CD4-positive, alpha-beta memory T cell (primary cell): Measurements from ENCODE around the gene RPL41. TPM values are rescaled to one million over a fixed set of nuclear protein-coding genes. Genes with fewer than 3 reads are reported as not detected.
A peak's percentile ranks its signal among the peaks of the same experiment; 100 is the strongest.

Experiments
- CTCF ChIA-PET: fragments of 350-600 bp; sonication (Branson Sonifier 250); formaldehyde crosslinking; loops from one replicate; lab custom pipeline; 2021; ENCODE audit warnings: inconsistent platforms; ENCODE audit not compliant: partially characterized antibody; lab: Charles Lee
- POLR2A ChIA-PET: fragments of 350-600 bp; sonication (Branson Sonifier 250); formaldehyde crosslinking; loops from one replicate; lab custom pipeline; 2021; ENCODE audit not compliant: partially characterized antibody; lab: Charles Lee
- DNase-seq, 5 donors: peaks; one replicate each; pipeline versions ENCODE4 v3.0.0 to v3.0.0-alpha.2; 2020 to 2022; ENCODE audit warnings: mixed read lengths in 1 of 5
- H3K27ac ChIP-seq: one replicate; pipeline ENCODE4 v1.7.0; 2013; ENCODE audit warnings: low read depth, low read length
- H3K27me3 ChIP-seq: 2 replicates; pipeline ENCODE4 v1.7.0; 2013; ENCODE audit warnings: mild to moderate bottlenecking, low read length, moderate library complexity; ENCODE audit not compliant: insufficient read depth
- H3K36me3 ChIP-seq: 2 replicates; pipeline ENCODE4 v1.7.0; 2013; ENCODE audit warnings: mild to moderate bottlenecking, low read length, moderate library complexity; ENCODE audit not compliant: insufficient read depth
- H3K4me1 ChIP-seq: 2 replicates; pipeline ENCODE4 v1.7.0; 2013; ENCODE audit warnings: mild to moderate bottlenecking, low read length, moderate library complexity; ENCODE audit not compliant: insufficient read depth
- H3K4me3 ChIP-seq, 2 donors: one replicate each; pipeline ENCODE4 v1.7.0; 2013; ENCODE audit warnings: low read length in 2 of 2, mild to moderate bottlenecking in 1 of 2
- H3K9me3 ChIP-seq, 2 donors: one replicate each; pipeline ENCODE4 v1.7.0; 2013; ENCODE audit warnings: low read length in 2 of 2, control low read depth in 1 of 2; ENCODE audit not compliant: control insufficient read depth in 1 of 2
- H3K27ac Mint-ChIP-seq, 7 donors: one replicate each; pipeline ENCODE4 v1.8.0; 2020 to 2021; ENCODE audit warnings: mixed read lengths in 7 of 7, mild to moderate bottlenecking in 6 of 7, inconsistent platforms in 3 of 7, moderate library complexity in 3 of 7
- H3K27me3 Mint-ChIP-seq, 2 donors: one replicate each; pipeline ENCODE4 v1.8.0; 2020 to 2021; ENCODE audit warnings: mixed read lengths in 2 of 2
- H3K36me3 Mint-ChIP-seq, 2 donors: one replicate each; pipeline ENCODE4 v1.8.0; 2020 to 2021; ENCODE audit warnings: mixed read lengths in 2 of 2, inconsistent platforms in 1 of 2, mild to moderate bottlenecking in 1 of 2
- H3K4me1 Mint-ChIP-seq, 4 donors: one replicate each; pipeline ENCODE4 v1.8.0; 2020 to 2021; ENCODE audit warnings: mixed read lengths in 4 of 4, mild to moderate bottlenecking in 1 of 4
- H3K4me3 Mint-ChIP-seq, 8 donors: one replicate each; pipeline ENCODE4 v1.8.0; 2020 to 2021; ENCODE audit warnings: mixed read lengths in 8 of 8, mild to moderate bottlenecking in 7 of 8, moderate library complexity in 6 of 8, inconsistent platforms in 3 of 8
- H3K9me3 Mint-ChIP-seq, 8 donors: one replicate each; pipeline ENCODE4 v1.8.0; 2020 to 2021; ENCODE audit warnings: mixed read lengths in 8 of 8, mild to moderate bottlenecking in 5 of 8, inconsistent platforms in 3 of 8, moderate library complexity in 1 of 8
- intact Hi-C: fragments of 100-400 bp; cut with micrococcal nuclease; formaldehyde crosslinking; loops from one replicate; pipeline ENCODE4 v1.15.1; 2023
- polyA plus RNA-seq, 2 donors: library from polyadenylated mRNA; unstranded; fragments of 300-500 nt; fragmentation: Illumina TruSeq; gene quantifications; one replicate each; pipeline ENCODE4 v1.2.3, GENCODE V29; 2021
- total RNA-seq, 2 experiments: library from RNA; stranded (reverse); gene quantifications; one replicate each; pipeline ENCODE4 v1.2.3, GENCODE V29; 2021

RPL41 gene
- total and polyA plus RNA-seq, 4 experiments from 2014 or later: 5,438 to 8,691 (median 5,893) TPM

DNA sequence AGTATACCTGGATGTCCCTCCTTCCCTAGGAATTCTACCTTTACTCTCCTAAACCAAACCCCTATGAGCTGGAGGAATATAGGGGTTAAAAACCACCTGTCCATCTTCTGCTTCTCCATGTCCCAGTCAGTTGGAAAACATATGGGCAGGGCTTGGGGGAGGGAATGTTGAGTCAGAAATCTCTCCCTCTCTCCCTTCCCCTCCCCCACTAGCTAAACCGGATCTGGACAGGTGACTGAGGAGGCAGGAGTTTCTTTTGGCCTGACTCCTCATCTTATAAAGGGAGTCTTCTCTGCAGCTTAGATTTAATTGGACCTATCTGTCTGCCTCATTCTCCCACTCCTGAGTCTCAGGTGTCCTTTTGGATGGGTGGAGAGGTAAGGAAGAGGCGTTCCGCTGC lies 30.3 kb upstream of the RPL41 start:
- Mint-ChIP-seq H3K4me1 (peaks cover 0 to 2% (median 0%) of the 10 kb centered on the region in 4 donors), H3K4me3 (no peak overlapping the region), H3K27ac (no peak overlapping the region), H3K27me3 (peaks cover 0 to 3% of the 10 kb centered on the region in 2 donors), H3K9me3 (no peaks in the 10 kb centered on the region), H3K36me3 (no peaks in the 10 kb centered on the region)
- no peak for DNase-seq
- H3K4me3 ChIP-seq: no peak overlapping the region
- intact Hi-C loops: no loop called here
- CTCF ChIA-PET: interaction anchor here (0.6 to 3.0 kb wide), 10 partner anchors 11 to 72 kb away, joined by 3 to 23 read pairs (median 3); partner anchors contain the start of genes MYL6, PA2G4 and ZC3H10
- H3K27me3 ChIP-seq: peaks cover 6% of the 10 kb centered on the region
- peaks cover under 1% of the 10 kb centered on the region for H3K4me1 ChIP-seq
- no peaks in the 10 kb centered on the region for H3K9me3 ChIP-seq
- POLR2A ChIA-PET: interaction anchor here (0.7 to 1.8 kb wide), 3 partner anchors 17 to 18 kb away, joined by 3 to 4 read pairs (median 4); partner anchors contain the start of gene PA2G4
- H3K36me3 ChIP-seq: no peaks in the 10 kb centered on the region
- H3K27ac ChIP-seq: no peak overlapping the region

DNA sequence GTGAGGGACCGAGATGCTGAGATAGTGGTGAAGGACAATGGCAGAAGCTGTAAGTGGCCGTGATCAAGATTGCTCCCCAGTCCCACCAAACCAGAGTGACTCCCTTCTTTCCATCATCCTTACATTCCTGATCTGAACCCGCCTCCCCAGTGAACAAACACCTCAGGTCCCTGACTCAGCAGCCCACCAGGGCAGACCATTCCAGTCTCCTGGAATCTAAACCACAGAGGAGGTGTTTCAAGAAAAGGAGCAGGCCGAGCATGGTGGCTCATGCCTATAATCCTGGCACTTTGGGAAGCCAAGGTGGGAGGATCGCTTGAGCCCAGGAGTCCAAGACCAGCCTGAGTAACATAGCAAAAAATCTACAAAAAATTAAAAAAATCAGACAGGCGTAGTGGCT lies 29.8 kb upstream of the RPL41 start:
- Mint-ChIP-seq H3K9me3 (no peaks in the 10 kb centered on the region), H3K4me3 (no peak overlapping the region), H3K27me3 (peaks cover 0 to 3% of the 10 kb centered on the region in 2 donors), H3K36me3 (no peaks in the 10 kb centered on the region), H3K4me1 (no peaks in the 10 kb centered on the region), H3K27ac (no peak overlapping the region)
- Histone ChIP-seq H3K27ac (no peak overlapping the region), H3K27me3 (peaks cover 6% of the 10 kb centered on the region), H3K9me3 (no peaks in the 10 kb centered on the region), H3K36me3 (no peaks in the 10 kb centered on the region), H3K4me1 (no peaks in the 10 kb centered on the region), H3K4me3 (no peak overlapping the region)
- ChIA-PET POLR2A (interaction anchor here (0.7 to 0.9 kb wide), 2 partner anchors 16 to 17 kb away, joined by 3 to 4 read pairs; partner anchors contain the start of gene PA2G4), CTCF (interaction anchor here (0.6 to 3.0 kb wide), 5 partner anchors 15 to 39 kb away, joined by 3 to 23 read pairs (median 3); partner anchors contain the start of genes PA2G4 and ZC3H10)
- intact Hi-C loops: no loop called here
- no peak for DNase-seq

DNA sequence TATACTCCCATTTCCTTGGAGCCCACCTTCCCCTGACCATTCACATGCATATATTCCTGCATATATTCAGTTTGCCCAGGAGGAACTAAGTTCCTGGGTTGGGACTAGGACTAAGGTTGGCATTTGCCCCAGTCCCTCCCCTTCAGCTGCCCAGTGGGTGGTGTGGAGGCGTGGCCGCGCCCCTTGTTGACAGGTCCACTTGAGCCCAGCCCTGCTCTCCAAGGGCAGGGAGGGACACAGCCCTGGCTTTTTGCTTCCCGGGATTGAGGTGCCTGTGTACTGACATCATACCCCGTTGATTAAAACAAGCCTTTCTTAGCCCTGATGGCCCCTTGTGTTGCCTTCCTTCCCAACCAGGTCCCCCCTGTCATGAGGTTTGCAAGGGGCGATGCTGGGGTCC lies 29.2 kb upstream of the RPL41 start:
- H3K4me3 Mint-ChIP-seq: no peak overlapping the region
- Histone ChIP-seq H3K27ac (no peak overlapping the region), H3K27me3 (peaks cover 6% of the 10 kb centered on the region), H3K4me3 (no peak overlapping the region), H3K36me3 (no peaks in the 10 kb centered on the region), H3K9me3 (no peaks in the 10 kb centered on the region), H3K4me1 (no peaks in the 10 kb centered on the region)
- intact Hi-C loops: no loop called here
- H3K4me1 Mint-ChIP-seq: no peaks in the 10 kb centered on the region
- peak overlapping the region in 1 of 7 donors; percentile 63 for H3K27ac Mint-ChIP-seq
- peaks cover 0 to 3% of the 10 kb centered on the region in 2 donors for H3K27me3 Mint-ChIP-seq
- ChIA-PET CTCF (no interaction called here), POLR2A (no interaction called here)
- no peaks in the 10 kb centered on the region for H3K9me3 Mint-ChIP-seq
- DNase-seq: no peak
- no peaks in the 10 kb centered on the region for H3K36me3 Mint-ChIP-seq

DNA sequence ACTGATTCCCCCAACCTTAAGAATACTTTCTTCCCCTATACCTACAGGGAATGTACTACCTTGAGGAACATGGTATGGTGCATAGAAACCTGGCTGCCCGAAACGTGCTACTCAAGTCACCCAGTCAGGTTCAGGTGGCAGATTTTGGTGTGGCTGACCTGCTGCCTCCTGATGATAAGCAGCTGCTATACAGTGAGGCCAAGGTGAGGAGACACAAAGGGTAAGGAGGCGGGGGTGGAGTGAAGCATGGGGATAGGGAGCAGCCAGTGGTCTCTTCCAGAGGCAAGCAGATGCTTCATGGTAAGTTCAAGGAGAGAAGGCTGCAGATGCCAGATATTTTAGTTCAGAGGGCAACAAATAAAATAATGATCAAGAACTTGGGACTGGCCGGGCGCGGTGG lies 18.7 kb upstream of the RPL41 start:
- Histone ChIP-seq H3K27ac (no peak overlapping the region), H3K36me3 (no peaks in the 10 kb centered on the region), H3K4me3 (no peak overlapping the region), H3K9me3 (no peaks in the 10 kb centered on the region), H3K27me3 (no peaks in the 10 kb centered on the region), H3K4me1 (peaks cover 14% of the 10 kb centered on the region)
- ChIA-PET CTCF (interaction anchor here (2.2 kb wide), 1 partner anchor 12 kb away, joined by 5 read pairs; no protein-coding TSS in a partner anchor), POLR2A (no interaction called here)
- intact Hi-C loops: no loop called here
- DNase-seq: no peak
- Mint-ChIP-seq H3K27ac (peak overlapping the region in 2 of 7 donors; percentile 49 to 80), H3K36me3 (no peaks in the 10 kb centered on the region), H3K27me3 (peaks cover 3 to 4% of the 10 kb centered on the region in 2 donors), H3K4me1 (peaks cover 14 to 20% (median 14%) of the 10 kb centered on the region in 4 donors), H3K9me3 (no peaks in the 10 kb centered on the region), H3K4me3 (no peak overlapping the region)

DNA sequence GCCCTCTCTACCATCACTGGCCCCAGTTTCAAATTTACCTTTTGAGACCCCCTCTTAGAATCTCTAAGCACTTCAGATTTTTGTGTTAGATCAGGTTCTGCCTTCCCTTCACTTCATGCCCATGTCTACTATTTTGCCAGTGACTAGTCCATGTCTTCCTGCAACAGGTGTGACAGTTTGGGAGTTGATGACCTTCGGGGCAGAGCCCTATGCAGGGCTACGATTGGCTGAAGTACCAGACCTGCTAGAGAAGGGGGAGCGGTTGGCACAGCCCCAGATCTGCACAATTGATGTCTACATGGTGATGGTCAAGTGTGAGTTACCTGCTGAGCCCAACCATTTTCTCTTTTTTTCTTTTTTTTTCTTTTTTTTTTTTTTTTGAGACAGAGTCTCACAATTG lies 17.8 kb upstream of the RPL41 start:
- Histone ChIP-seq H3K36me3 (no peaks in the 10 kb centered on the region), H3K27ac (no peak overlapping the region), H3K4me1 (peaks cover 23% of the 10 kb centered on the region), H3K27me3 (no peaks in the 10 kb centered on the region), H3K9me3 (no peaks in the 10 kb centered on the region), H3K4me3 (no peak overlapping the region)
- no peak overlapping the region for H3K27ac Mint-ChIP-seq
- H3K4me3 Mint-ChIP-seq: no peak overlapping the region
- ChIA-PET CTCF (interaction anchor here (1.0 to 6.1 kb wide), 3 partner anchors 13 to 51 kb away, joined by 3 to 23 read pairs (median 5); no protein-coding TSS in a partner anchor), POLR2A (interaction anchor here (0.6 kb wide), 1 partner anchor 48 kb away, joined by 5 read pairs; no protein-coding TSS in a partner anchor)
- intact Hi-C loops: no loop called here
- H3K27me3 Mint-ChIP-seq: peaks cover 3% of the 10 kb centered on the region in 2 donors
- H3K9me3 Mint-ChIP-seq: no peaks in the 10 kb centered on the region
- H3K4me1 Mint-ChIP-seq: peaks cover 21 to 28% (median 23%) of the 10 kb centered on the region in 4 donors
- no peak for DNase-seq
- H3K36me3 Mint-ChIP-seq: no peaks in the 10 kb centered on the region

DNA sequence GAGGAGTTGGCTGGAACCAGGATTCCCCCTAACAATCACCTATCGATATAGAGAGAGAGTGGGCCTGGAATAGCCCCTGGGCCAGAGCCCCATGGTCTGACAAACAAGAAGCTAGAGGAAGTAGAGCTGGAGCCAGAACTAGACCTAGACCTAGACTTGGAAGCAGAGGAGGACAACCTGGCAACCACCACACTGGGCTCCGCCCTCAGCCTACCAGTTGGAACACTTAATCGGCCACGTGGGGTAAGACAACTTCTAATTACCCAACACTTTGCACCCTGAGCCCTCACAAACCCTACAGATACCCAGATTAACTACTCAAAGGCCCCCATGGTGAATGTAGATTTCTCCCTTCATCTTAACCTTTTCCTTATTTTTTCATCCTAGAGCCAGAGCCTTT lies 16.6 kb upstream of the RPL41 start:
- Mint-ChIP-seq H3K27ac (peak overlapping the region in 4 of 7 donors; percentile 35 to 70 (median 54)), H3K4me1 (peaks cover 22 to 38% (median 29%) of the 10 kb centered on the region in 4 donors), H3K36me3 (peaks cover 0 to 8% of the 10 kb centered on the region in 2 donors), H3K4me3 (peak overlapping the region in 1 of 8 donors; percentile 17), H3K9me3 (no peaks in the 10 kb centered on the region), H3K27me3 (peaks cover 2 to 3% of the 10 kb centered on the region in 2 donors)
- Histone ChIP-seq H3K4me3 (no peak overlapping the region), H3K27ac (no peak overlapping the region), H3K9me3 (no peaks in the 10 kb centered on the region), H3K4me1 (peaks cover 26% of the 10 kb centered on the region), H3K36me3 (no peaks in the 10 kb centered on the region), H3K27me3 (no peaks in the 10 kb centered on the region)
- intact Hi-C loops: loop anchor here (5.0 kb wide), 4 partner anchors 92 to 362 kb away; partner anchors contain the start of genes ORMDL2, PYM1 and SARNP
- ChIA-PET POLR2A (interaction anchor here (10.8 kb wide), 1 partner anchor 18 kb away, joined by 324 read pairs; the partner anchor contains the start of genes RPL41 and ZC3H10), CTCF (interaction anchor here (1.0 to 6.1 kb wide), 4 partner anchors 14 to 53 kb away, joined by 3 to 23 read pairs (median 5); partner anchors contain the start of gene ZC3H10)
- no peak for DNase-seq

DNA sequence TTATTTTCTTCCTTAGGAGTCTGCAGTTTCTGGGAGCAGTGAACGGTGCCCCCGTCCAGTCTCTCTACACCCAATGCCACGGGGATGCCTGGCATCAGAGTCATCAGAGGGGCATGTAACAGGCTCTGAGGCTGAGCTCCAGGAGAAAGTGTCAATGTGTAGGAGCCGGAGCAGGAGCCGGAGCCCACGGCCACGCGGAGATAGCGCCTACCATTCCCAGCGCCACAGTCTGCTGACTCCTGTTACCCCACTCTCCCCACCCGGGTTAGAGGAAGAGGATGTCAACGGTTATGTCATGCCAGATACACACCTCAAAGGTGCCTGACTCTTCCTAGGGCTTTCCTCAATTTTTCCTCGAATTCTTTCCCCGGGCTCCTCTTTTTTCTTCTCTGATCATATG lies 15.4 kb upstream of the RPL41 start:
- peaks cover under 1 to 16% of the 10 kb centered on the region in 2 donors for H3K36me3 Mint-ChIP-seq
- intact Hi-C loops: loop anchor here (5.0 kb wide), 4 partner anchors 94 to 364 kb away; partner anchors contain the start of genes ORMDL2, PYM1 and SARNP
- ChIA-PET CTCF (interaction anchor here (0.7 to 6.1 kb wide), 4 partner anchors 16 to 105 kb away, joined by 3 to 23 read pairs (median 4); partner anchors contain the start of genes SMARCC2 and ZC3H10), POLR2A (interaction anchor here (10.8 kb wide), 1 partner anchor 17 kb away, joined by 324 read pairs; the partner anchor contains the start of genes RPL41 and ZC3H10)
- Histone ChIP-seq H3K4me3 (no peak overlapping the region), H3K4me1 (peaks cover 37% of the 10 kb centered on the region), H3K36me3 (no peaks in the 10 kb centered on the region), H3K27me3 (no peaks in the 10 kb centered on the region), H3K9me3 (no peaks in the 10 kb centered on the region), H3K27ac (peak overlapping the region; percentile 82)
- DNase-seq: no peak
- peak overlapping the region in 5 of 7 donors; percentile 37 to 100 (median 98) for H3K27ac Mint-ChIP-seq
- H3K27me3 Mint-ChIP-seq: peaks cover 0 to 1% of the 10 kb centered on the region in 2 donors
- H3K9me3 Mint-ChIP-seq: no peaks in the 10 kb centered on the region
- peaks cover 29 to 50% (median 39%) of the 10 kb centered on the region in 4 donors for H3K4me1 Mint-ChIP-seq
- no peak overlapping the region for H3K4me3 Mint-ChIP-seq
